CD14-positive monocyte (primary cell): ENCODE results near the gene SPINT2. TPM values are rescaled to one million over a fixed set of nuclear protein-coding genes. Genes with fewer than 3 reads are reported as not detected.
A peak's percentile ranks its signal among the peaks of the same experiment; 100 is the strongest.

Source experiments
- DNase-seq, 3 donors: peaks; one replicate each; pipeline ENCODE4 v3.0.0-alpha.2; 2011 to 2022
- H2AFZ ChIP-seq: 2 replicates; pipeline ENCODE4 v1.6.0; 2012; ENCODE audit warnings: mild to moderate bottlenecking, low read depth, low read length, inconsistent platforms; ENCODE audit not compliant: insufficient read depth, poor library complexity, severe bottlenecking
- H3K27ac ChIP-seq, 2 donors: 1 replicate in 1 of 2; 2 replicates in 1 of 2; pipeline ENCODE4 v1.5.1; 2012 to 2013; ENCODE audit warnings: low read length in 2 of 2, control low read depth in 1 of 2, inconsistent platforms in 1 of 2, low read depth in 1 of 2, mild to moderate bottlenecking in 1 of 2
- H3K27me3 ChIP-seq, 2 donors: one replicate each; pipeline versions ENCODE4 v1.6.0 to v1.6.1; 2011 to 2013; ENCODE audit warnings: low read length in 2 of 2; ENCODE audit not compliant: control insufficient read depth in 2 of 2, insufficient read depth in 2 of 2
- H3K36me3 ChIP-seq, 2 donors: replicated peaks in 1 of 2; 1 replicate in 1 of 2; 2 replicates in 1 of 2; pipeline versions ENCODE4 v1.5.1 to v1.6.1; 2012 to 2013; ENCODE audit warnings: low read length in 2 of 2, control low read depth in 1 of 2, inconsistent platforms in 1 of 2, mild to moderate bottlenecking in 1 of 2; ENCODE audit not compliant: insufficient read depth in 2 of 2, control insufficient read depth in 1 of 2
- H3K4me1 ChIP-seq, 2 donors: 1 replicate in 1 of 2; 2 replicates in 1 of 2; pipeline versions ENCODE4 v1.5.1 to v1.6.1; 2012 to 2013; ENCODE audit warnings: low read length in 2 of 2, control low read depth in 1 of 2, inconsistent platforms in 1 of 2, mild to moderate bottlenecking in 1 of 2, moderate library complexity in 1 of 2; ENCODE audit not compliant: insufficient read depth in 2 of 2, control insufficient read depth in 1 of 2
- H3K4me2 ChIP-seq: replicated peaks from 2 replicates; pipeline ENCODE3; 2012; ENCODE audit warnings: low read length, moderate library complexity, mild to moderate bottlenecking; ENCODE audit not compliant: poor library complexity, severe bottlenecking; ENCODE audit errors: extremely low read depth
- H3K4me3 ChIP-seq, 3 experiments: fragments of 200-600 bp in 1 of 3; sonication (generic) in 1 of 3; replicated peaks in 1 of 3; 1 replicate in 2 of 3; 2 replicates in 1 of 3; pipeline ENCODE4 v1.5.1; 2011 to 2013; ENCODE audit warnings: low read length in 3 of 3, mild to moderate bottlenecking in 3 of 3, control low read depth in 2 of 3, low read depth in 2 of 3, inconsistent platforms in 1 of 3, moderate library complexity in 1 of 3
- H3K79me2 ChIP-seq: 2 replicates; pipeline ENCODE4 v1.6.0; 2012; ENCODE audit warnings: mild to moderate bottlenecking, control low read depth, inconsistent platforms, low read length, moderate library complexity; ENCODE audit not compliant: insufficient read depth
- H3K9ac ChIP-seq: 2 replicates; pipeline ENCODE4 v1.6.0; 2017; ENCODE audit warnings: low read length, mild to moderate bottlenecking; ENCODE audit not compliant: insufficient read depth, poor library complexity, severe bottlenecking
- H3K9me3 ChIP-seq, 2 donors: replicated peaks in 1 of 2; 1 replicate in 1 of 2; 2 replicates in 1 of 2; pipeline versions ENCODE4 v1.5.1 to v1.6.1; 2012 to 2013; ENCODE audit warnings: low read length in 2 of 2, control low read depth in 1 of 2; ENCODE audit not compliant: control insufficient read depth in 1 of 2, insufficient read depth in 1 of 2
- H4K20me1 ChIP-seq: 2 replicates; pipeline ENCODE4 v1.6.0; 2012; ENCODE audit warnings: mild to moderate bottlenecking, low read length, control low read depth, moderate library complexity; ENCODE audit not compliant: insufficient read depth
- H3K27ac Mint-ChIP-seq, 7 donors: one replicate each; pipeline ENCODE4 v1.8.0; 2020; ENCODE audit warnings: mild to moderate bottlenecking in 7 of 7, mixed read lengths in 7 of 7, moderate library complexity in 6 of 7, inconsistent platforms in 2 of 7
- H3K27me3 Mint-ChIP-seq, 3 donors: one replicate each; pipeline ENCODE4 v1.8.0; 2021 to 2022; ENCODE audit warnings: low read depth in 3 of 3, mild to moderate bottlenecking in 3 of 3, mixed read lengths in 3 of 3, moderate library complexity in 3 of 3, inconsistent platforms in 1 of 3
- H3K36me3 Mint-ChIP-seq, 2 donors: one replicate each; pipeline ENCODE4 v1.8.0; 2020; ENCODE audit warnings: mixed read lengths in 2 of 2, inconsistent platforms in 1 of 2, mild to moderate bottlenecking in 1 of 2
- H3K4me1 Mint-ChIP-seq: one replicate; pipeline ENCODE4 v1.8.0; 2020; ENCODE audit warnings: mild to moderate bottlenecking, mixed read lengths
- H3K4me3 Mint-ChIP-seq, 2 donors: one replicate each; pipeline ENCODE4 v1.8.0; 2020; ENCODE audit warnings: mild to moderate bottlenecking in 2 of 2, mixed read lengths in 2 of 2, moderate library complexity in 1 of 2
- H3K9me3 Mint-ChIP-seq, 7 donors: one replicate each; pipeline ENCODE4 v1.8.0; 2020 to 2022; ENCODE audit warnings: mixed read lengths in 7 of 7, mild to moderate bottlenecking in 6 of 7, moderate library complexity in 6 of 7, inconsistent platforms in 2 of 7
- WGBS: methylation state at CpG from one replicate; pipeline ENCODE4 v1.1.5; 2013; ENCODE audit warnings: missing lambda C conversion rate; ENCODE audit not compliant: insufficient coverage; 5-methylcytosine and 5-hydroxymethylcytosine counted together
- intact Hi-C, 2 donors: fragments of 100-400 bp; cut with micrococcal nuclease; formaldehyde crosslinking; loops; one replicate each; pipeline versions ENCODE4 v1.15.0 to v1.15.1; 2023
- polyA plus RNA-seq, 3 donors: library from polyadenylated mRNA; depleted of rRNA in 1 of 3; unstranded in 2 of 3; stranded (reverse) in 1 of 3; fragments of 300-500 nt in 2 of 3; fragments of >200 nt in 1 of 3; fragmentation: Illumina TruSeq in 2 of 3; gene quantifications; 1 replicate in 2 of 3; 2 replicates in 1 of 3; pipeline ENCODE4 v1.2.3, GENCODE V29; 2012 to 2021
- TF ChIP-seq, protein P1 (sequence below): fragments of 200-600 bp; IDR thresholded peaks from one replicate; pipeline ENCODE4 v1.8.0; 2022; ENCODE audit warnings: antibody characterized with exemption, mild to moderate bottlenecking

The SPINT2 gene
- polyA plus RNA-seq, 3 donors = 42.9 to 139 (median 114) TPM

DNA sequence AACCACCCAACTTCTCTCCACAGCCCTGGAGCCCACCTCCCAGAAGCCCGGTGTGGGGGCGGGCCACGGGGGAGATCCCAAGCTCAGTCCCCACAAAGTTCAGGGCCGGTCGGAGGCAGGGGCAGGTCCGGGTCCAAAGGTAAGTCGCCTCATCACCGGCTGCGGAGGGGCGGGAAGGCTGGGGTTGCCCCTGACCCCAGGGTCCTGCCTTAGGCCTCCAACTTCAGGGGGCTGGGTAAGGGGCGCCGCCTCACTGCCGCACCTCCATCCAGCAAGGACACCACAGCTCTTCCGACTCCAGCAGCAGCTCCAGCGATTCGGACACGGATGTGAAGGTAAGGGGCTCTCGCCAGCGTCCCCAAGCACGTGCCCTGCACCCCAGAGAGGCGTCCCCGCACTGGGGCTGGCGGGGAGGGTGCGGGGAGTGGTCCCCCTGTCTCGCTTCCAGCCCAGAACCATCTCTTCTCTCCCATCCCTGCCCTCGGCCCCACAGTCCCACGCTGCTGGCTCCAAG lies 40.0 kb downstream of the SPINT2 start:
- Mint-ChIP-seq H3K4me1 (peaks cover 26% of the 10 kb centered on the region), H3K36me3 (peaks cover 27 to 39% of the 10 kb centered on the region in 2 donors)
- H2AFZ ChIP-seq = no peak overlapping the region

DNA sequence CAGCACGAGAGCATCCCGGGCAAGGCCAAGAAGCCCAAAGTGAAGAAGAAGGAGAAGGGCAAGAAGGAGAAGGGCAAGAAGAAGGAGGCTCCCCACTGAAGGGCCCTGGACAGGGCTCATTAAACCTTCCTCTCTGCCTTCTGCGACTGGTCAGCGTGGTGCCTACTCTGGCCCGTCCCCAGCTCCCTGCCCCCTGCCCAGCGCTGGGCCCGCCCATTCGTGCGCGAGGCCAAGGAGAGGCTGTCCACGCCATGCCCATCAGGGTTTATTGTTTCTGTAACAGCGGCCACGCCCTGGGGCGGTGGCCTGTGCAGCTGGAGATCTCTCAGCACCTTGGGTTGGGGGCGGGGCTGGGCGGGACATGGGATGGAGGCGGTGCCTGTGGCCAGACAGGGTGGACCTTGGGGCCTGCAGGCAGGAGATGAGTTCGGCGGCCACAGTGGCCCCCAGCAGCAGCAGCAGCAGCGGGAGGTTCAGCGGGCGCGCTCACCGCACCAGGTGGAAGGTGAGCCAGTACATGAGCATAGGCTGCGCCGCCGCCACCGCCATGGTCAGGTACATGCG lies 40.6 kb downstream of the SPINT2 start:
- Histone ChIP-seq H3K4me2 (no peak overlapping the region), H3K9me3 (no peaks in the 10 kb centered on the region), H4K20me1 (no peaks in the 10 kb centered on the region), H3K4me1 (peaks cover 26 to 36% of the 10 kb centered on the region in 2 donors), H2AFZ (no peak overlapping the region), H3K27me3 (no peaks in the 10 kb centered on the region), H3K36me3 (peaks cover 18 to 21% of the 10 kb centered on the region in 2 donors), H3K27ac (no peak overlapping the region), H3K9ac (no peak overlapping the region), H3K4me3 (no peak overlapping the region), H3K79me2 (no peaks in the 10 kb centered on the region)
- Mint-ChIP-seq H3K27me3 (peaks cover 4 to 11% (median 8%) of the 10 kb centered on the region in 3 donors), H3K27ac (no peak overlapping the region), H3K4me3 (no peak overlapping the region), H3K4me1 (peaks cover 29% of the 10 kb centered on the region), H3K36me3 (peaks cover 30 to 45% of the 10 kb centered on the region in 2 donors), H3K9me3 (peaks cover 0 to 3% (median 0%) of the 10 kb centered on the region in 7 donors)
- intact Hi-C loops = no loop called here
- DNase-seq = no peak
- TF ChIP-seq, protein P1, sequence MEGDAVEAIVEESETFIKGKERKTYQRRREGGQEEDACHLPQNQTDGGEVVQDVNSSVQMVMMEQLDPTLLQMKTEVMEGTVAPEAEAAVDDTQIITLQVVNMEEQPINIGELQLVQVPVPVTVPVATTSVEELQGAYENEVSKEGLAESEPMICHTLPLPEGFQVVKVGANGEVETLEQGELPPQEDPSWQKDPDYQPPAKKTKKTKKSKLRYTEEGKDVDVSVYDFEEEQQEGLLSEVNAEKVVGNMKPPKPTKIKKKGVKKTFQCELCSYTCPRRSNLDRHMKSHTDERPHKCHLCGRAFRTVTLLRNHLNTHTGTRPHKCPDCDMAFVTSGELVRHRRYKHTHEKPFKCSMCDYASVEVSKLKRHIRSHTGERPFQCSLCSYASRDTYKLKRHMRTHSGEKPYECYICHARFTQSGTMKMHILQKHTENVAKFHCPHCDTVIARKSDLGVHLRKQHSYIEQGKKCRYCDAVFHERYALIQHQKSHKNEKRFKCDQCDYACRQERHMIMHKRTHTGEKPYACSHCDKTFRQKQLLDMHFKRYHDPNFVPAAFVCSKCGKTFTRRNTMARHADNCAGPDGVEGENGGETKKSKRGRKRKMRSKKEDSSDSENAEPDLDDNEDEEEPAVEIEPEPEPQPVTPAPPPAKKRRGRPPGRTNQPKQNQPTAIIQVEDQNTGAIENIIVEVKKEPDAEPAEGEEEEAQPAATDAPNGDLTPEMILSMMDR = no peak
- WGBS = 96% methylated on average over 27 of the region's 29 CpGs

More for the DNA sequence above, 40.0 kb downstream of the SPINT2 start:
- Histone ChIP-seq H3K9me3 (no peaks in the 10 kb centered on the region), H3K4me3 (no peak overlapping the region), H3K79me2 (no peaks in the 10 kb centered on the region), H3K27me3 (no peaks in the 10 kb centered on the region), H3K9ac (peak overlapping the region; percentile 40), H3K4me2 (peak overlapping the region; percentile 54), H3K27ac (no peak overlapping the region), H3K4me1 (peaks cover 23 to 31% of the 10 kb centered on the region in 2 donors), H4K20me1 (no peaks in the 10 kb centered on the region), H3K36me3 (peaks cover 16 to 21% of the 10 kb centered on the region in 2 donors)
- DNase-seq = no peak
- peaks cover 0 to 3% (median 0%) of the 10 kb centered on the region in 7 donors for H3K9me3 Mint-ChIP-seq
- WGBS = 87% methylated on average over 20 of the region's 27 CpGs
- intact Hi-C loops = no loop called here
- H3K4me3 Mint-ChIP-seq = no peak overlapping the region
- TF ChIP-seq, protein P1 = no peak
- H3K27me3 Mint-ChIP-seq = peaks cover 4 to 12% (median 8%) of the 10 kb centered on the region in 3 donors
- no peak overlapping the region for H3K27ac Mint-ChIP-seq
